Gastrocnemius medialis (tissue), 4 donors: ENCODE data around the gene RAB22A.

Experiments
- POLR2A ChIP-seq, 2 donors: fragments of 450-650 bp; IDR thresholded peaks; one replicate each; pipeline ENCODE4 v1.6.1; 2017; ENCODE audit warnings: antibody characterized with exemption in 2 of 2, mild to moderate bottlenecking in 2 of 2, moderate library complexity in 2 of 2
- TF ChIP-seq, protein P1 (sequence below), 5 experiments: fragments of 450-650 bp in 3 of 5; fragments of 200-600 bp in 2 of 5; sonication (generic) in 2 of 5; IDR thresholded peaks in 4 of 5; conservative IDR thresholded peaks in 1 of 5; 1 replicate in 4 of 5; 2 replicates in 1 of 5; pipeline ENCODE4 v1.5.1; 2016 to 2019; ENCODE audit warnings: antibody characterized with exemption in 5 of 5, mild to moderate bottlenecking in 3 of 5, moderate library complexity in 3 of 5

DNA sequence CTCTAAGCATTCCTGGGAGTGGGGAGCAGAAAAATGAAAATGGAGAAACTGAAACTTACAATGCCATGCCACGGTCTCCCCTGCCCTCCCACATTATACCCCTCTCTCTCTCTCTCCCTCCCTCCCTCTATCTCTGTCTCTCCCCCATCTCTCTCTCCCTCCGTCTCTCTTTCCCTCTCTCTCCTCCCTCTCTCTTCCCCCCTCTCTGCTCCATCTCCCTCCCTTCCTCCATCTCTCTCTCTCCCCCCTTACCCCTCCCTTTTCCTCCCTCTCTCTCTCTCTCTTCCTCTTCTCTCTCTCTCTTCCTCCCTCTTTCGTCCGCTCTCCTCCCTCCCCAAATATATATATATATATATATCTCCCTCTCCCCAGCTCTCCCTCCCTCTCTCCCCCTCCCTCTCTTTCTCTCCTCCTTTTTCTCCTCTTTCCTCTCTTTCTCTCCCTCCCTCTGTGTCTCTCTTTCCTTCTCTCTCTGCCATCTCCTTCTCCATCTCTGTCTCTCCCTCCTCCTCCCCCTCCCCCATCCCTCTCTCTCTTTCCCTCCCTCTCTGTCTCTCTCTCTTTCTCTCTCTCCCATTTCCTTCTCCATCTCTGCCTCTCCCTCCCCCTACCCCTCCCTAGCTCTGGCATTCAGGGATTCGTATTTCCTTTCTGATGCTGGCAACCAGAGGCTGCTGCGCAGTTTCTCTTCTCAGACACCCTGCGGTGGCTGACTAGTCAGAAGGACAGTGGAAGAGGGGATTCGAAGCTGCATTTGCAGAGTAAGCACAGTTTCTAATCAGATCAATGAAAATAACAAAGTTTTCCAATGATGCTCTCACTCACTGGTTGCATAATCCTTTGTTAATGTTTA, 65.6 kb downstream of the RAB22A start:
- TF ChIP-seq, protein P1, sequence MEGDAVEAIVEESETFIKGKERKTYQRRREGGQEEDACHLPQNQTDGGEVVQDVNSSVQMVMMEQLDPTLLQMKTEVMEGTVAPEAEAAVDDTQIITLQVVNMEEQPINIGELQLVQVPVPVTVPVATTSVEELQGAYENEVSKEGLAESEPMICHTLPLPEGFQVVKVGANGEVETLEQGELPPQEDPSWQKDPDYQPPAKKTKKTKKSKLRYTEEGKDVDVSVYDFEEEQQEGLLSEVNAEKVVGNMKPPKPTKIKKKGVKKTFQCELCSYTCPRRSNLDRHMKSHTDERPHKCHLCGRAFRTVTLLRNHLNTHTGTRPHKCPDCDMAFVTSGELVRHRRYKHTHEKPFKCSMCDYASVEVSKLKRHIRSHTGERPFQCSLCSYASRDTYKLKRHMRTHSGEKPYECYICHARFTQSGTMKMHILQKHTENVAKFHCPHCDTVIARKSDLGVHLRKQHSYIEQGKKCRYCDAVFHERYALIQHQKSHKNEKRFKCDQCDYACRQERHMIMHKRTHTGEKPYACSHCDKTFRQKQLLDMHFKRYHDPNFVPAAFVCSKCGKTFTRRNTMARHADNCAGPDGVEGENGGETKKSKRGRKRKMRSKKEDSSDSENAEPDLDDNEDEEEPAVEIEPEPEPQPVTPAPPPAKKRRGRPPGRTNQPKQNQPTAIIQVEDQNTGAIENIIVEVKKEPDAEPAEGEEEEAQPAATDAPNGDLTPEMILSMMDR (IDR thresholded peaks at IDR 0.05 in 4 of 5, conservative IDR thresholded peaks at IDR 0.05 in 1 of 5), result no peak
- TF ChIP-seq POLR2A (IDR thresholded peaks at IDR 0.05), result no peak
